HCT116 (cell line): ENCODE results near the gene SMIM20. TPM values are rescaled to one million over a fixed set of nuclear protein-coding genes. Genes with fewer than 3 reads are reported as not detected.

Experiments used
- ATAC-seq: fragments of 200-7000 bp; cut with Tn5 transposase; 2 replicates; pipeline ENCODE4 v1.9.1; 2020; ENCODE audit warnings: mild to moderate bottlenecking, moderate library complexity
- BruUV-seq: library from RNA; stranded (reverse); fragments of 400-500 nt; replicated peaks from 2 replicates; lab custom pipeline; 2021; lab: Mats Ljungman, UMichigan
- CTCF ChIA-PET: fragments of 300-600 bp; sonication (Branson Sonifier 250); formaldehyde crosslinking; loops from one replicate; lab custom pipeline; 2021; ENCODE audit warnings: antibody characterized with exemption; lab: Charles Lee
- POLR2A ChIA-PET: fragments of 300-600, 350-600 bp; sonication (Branson Sonifier 250); formaldehyde crosslinking; loops from one replicate; lab custom pipeline; 2021; ENCODE audit warnings: antibody characterized with exemption; lab: Charles Lee
- RAD21 ChIA-PET, 2 experiments: fragments of 300-600 bp; sonication (Branson Sonifier 250); formaldehyde crosslinking; loops; one replicate each; lab custom pipeline; 2023; ENCODE audit warnings: low total read pairs in 2 of 2; ENCODE audit not compliant: uncharacterized antibody in 2 of 2, unreplicated experiment in 2 of 2, low non-redundant PET in 1 of 2; lab: Charles Lee
- DNase-seq: peaks from one replicate; pipeline ENCODE4 v3.0.0-alpha.2; 2010; ENCODE audit warnings: low read depth, low spot score
- H2AFZ ChIP-seq: fragments of 200-600 bp; shearing (Covaris generic), sonication (generic); 2 replicates; pipeline ENCODE4 v1.6.1; 2017; ENCODE audit warnings: low read depth, mixed run types, mixed read lengths, antibody characterized with exemption, low read length; ENCODE audit not compliant: poor library complexity, severe bottlenecking
- H3K27ac ChIP-seq: 2 replicates; pipeline ENCODE4 v1.5.1; 2012; ENCODE audit warnings: low read depth, low read length
- H3K27me3 ChIP-seq: fragments of 200-600 bp; sonication (generic); 2 replicates; pipeline ENCODE4 v1.6.1; 2016; ENCODE audit warnings: mixed run types, low read length, mixed read lengths; ENCODE audit not compliant: insufficient read depth
- H3K36me3 ChIP-seq, 2 experiments: fragments of 200-500 bp in 1 of 2; fragments of 200-600 bp in 1 of 2; sonication (Bioruptor generic) in 1 of 2; sonication (generic) in 1 of 2; 2 replicates each; pipeline versions ENCODE4 v1.5.1 to v1.6.1; 2014 to 2016; ENCODE audit warnings: low read length in 2 of 2, inconsistent platforms in 1 of 2, mixed read lengths in 1 of 2, mixed run types in 1 of 2; ENCODE audit not compliant: insufficient read depth in 2 of 2, control insufficient read depth in 1 of 2
- H3K4me1 ChIP-seq, 2 experiments: fragments of 200-600 bp in 1 of 2; sonication (generic) in 1 of 2; 2 replicates each; pipeline versions ENCODE4 v1.5.1 to v1.6.1; 2012 to 2017; ENCODE audit warnings: low read length in 2 of 2, inconsistent platforms in 1 of 2, mild to moderate bottlenecking in 1 of 2, mixed read lengths in 1 of 2, mixed run types in 1 of 2, moderate library complexity in 1 of 2; ENCODE audit not compliant: insufficient read depth in 2 of 2, control insufficient read depth in 1 of 2
- H3K4me2 ChIP-seq: fragments of 200-600 bp; sonication (generic); 2 replicates; pipeline ENCODE4 v1.6.1; 2017; ENCODE audit warnings: mixed run types, low read length, mixed read lengths
- H3K4me3 ChIP-seq, 2 experiments: fragments of 200-600 bp in 1 of 2; sonication (generic) in 1 of 2; replicated peaks in 1 of 2; 2 replicates each; pipeline ENCODE4 v1.5.1; 2011 to 2016; ENCODE audit warnings: low read length in 2 of 2, control low read depth in 1 of 2, low read depth in 1 of 2, mild to moderate bottlenecking in 1 of 2, mixed read lengths in 1 of 2, mixed run types in 1 of 2
- H3K79me2 ChIP-seq: fragments of 200-600 bp; sonication (generic); 2 replicates; pipeline ENCODE4 v1.6.1; 2017; ENCODE audit warnings: mild to moderate bottlenecking, mixed run types, low read length, moderate library complexity, mixed read lengths; ENCODE audit not compliant: insufficient read depth
- H3K9ac ChIP-seq: fragments of 200-600 bp; sonication (generic); 2 replicates; pipeline ENCODE4 v1.6.1; 2016; ENCODE audit warnings: low read length, mixed read lengths
- H3K9me2 ChIP-seq: fragments of 200-600 bp; sonication (generic), shearing (Covaris generic); 2 replicates; pipeline ENCODE4 v1.6.1; 2017; ENCODE audit warnings: mixed run types, mild to moderate bottlenecking, moderate library complexity; ENCODE audit not compliant: insufficient read depth
- H3K9me3 ChIP-seq, 2 experiments: fragments of 200-500 bp in 1 of 2; fragments of 200-600 bp in 1 of 2; sonication (Bioruptor generic) in 1 of 2; sonication (generic) in 1 of 2; 2 replicates each; pipeline ENCODE4 v1.6.1; 2014 to 2017; ENCODE audit warnings: low read length in 2 of 2, mixed read lengths in 2 of 2, inconsistent platforms in 1 of 2, low read depth in 1 of 2, mild to moderate bottlenecking in 1 of 2, mixed run types in 1 of 2, moderate library complexity in 1 of 2; ENCODE audit not compliant: control insufficient read depth in 1 of 2, insufficient read depth in 1 of 2
- H4K20me1 ChIP-seq: fragments of 200-600 bp; sonication (generic), shearing (Covaris generic); 2 replicates; pipeline ENCODE4 v1.6.1; 2017; ENCODE audit warnings: mixed run types, mild to moderate bottlenecking, moderate library complexity; ENCODE audit not compliant: insufficient read depth
- ATF3 ChIP-seq: IDR thresholded peaks from 2 replicates; pipeline ENCODE4 v1.6.1; 2012
- CBX3 ChIP-seq: IDR thresholded peaks from 2 replicates; pipeline ENCODE4 v1.6.1; 2012; ENCODE audit warnings: low read depth
- CEBPB ChIP-seq: IDR thresholded peaks from 2 replicates; pipeline ENCODE4 v1.6.1; 2012; ENCODE audit warnings: low read depth
- REST ChIP-seq: IDR thresholded peaks from 2 replicates; pipeline ENCODE4 v1.6.1; 2012; ENCODE audit warnings: low read depth
- SIN3A ChIP-seq: IDR thresholded peaks from 2 replicates; pipeline ENCODE4 v1.6.1; 2012; ENCODE audit warnings: low read depth
- SP1 ChIP-seq: IDR thresholded peaks from 2 replicates; pipeline ENCODE4 v1.6.1; 2012; ENCODE audit warnings: low read depth
- YY1 ChIP-seq: IDR thresholded peaks from 2 replicates; pipeline ENCODE4 v1.6.1; 2011; ENCODE audit warnings: low read length, low read depth, moderate library complexity, mild to moderate bottlenecking; ENCODE audit not compliant: insufficient replicate concordance; ENCODE audit errors: extremely low read depth
- ZFX ChIP-seq: fragments of 450-650 bp; IDR thresholded peaks from 2 replicates; pipeline ENCODE4 v1.6.1; 2017
- ZNF274 ChIP-seq: fragments of 200-500 bp; sonication (Bioruptor generic); IDR thresholded peaks from 2 replicates; pipeline ENCODE4 v1.6.1; 2014; ENCODE audit warnings: mild to moderate bottlenecking, low read depth, low read length, inconsistent platforms
- intact Hi-C: fragments of 100-400 bp; cut with micrococcal nuclease; formaldehyde crosslinking; loops from 2 replicates; pipeline ENCODE4 v1.10.0; 2022
- total RNA-seq: library from RNA; stranded (reverse); gene quantifications from one replicate; pipeline ENCODE4 v1.2.1, GENCODE V29; 2021; ENCODE audit not compliant: unreplicated experiment

Gene SMIM20
- total RNA-seq, 1 experiment from 2014 or later, result 36.9 TPM

GRCh38 chr4:25915353-25915705 lies 1.3 kb downstream of the SMIM20 start:
- Histone ChIP-seq H3K4me2 (peak overlapping the region; percentile 92), H3K9me2 (no peaks in the 10 kb centered on the region), H3K4me1 (peaks cover 7 to 22% of the 10 kb centered on the region in 2 experiments; a peak in 3 of 4 replicates), H4K20me1 (no peaks in the 10 kb centered on the region), H3K27me3 (no peaks in the 10 kb centered on the region), H3K9me3 (no peaks in the 10 kb centered on the region), H2AFZ (no peak overlapping the region), H3K27ac (peak overlapping the region; percentile 83; the same call in 1 of the 2 replicates), H3K9ac (peak overlapping the region; percentile 80)
- ChIA-PET POLR2A (no interaction called here), RAD21 (no interaction called here)
- BruUV-seq, result no TSS peak
- intact Hi-C loops, result no loop called here
- TF ChIP-seq SIN3A, result no peak
- no peak for TF ChIP-seq ZNF274
- no peak for TF ChIP-seq YY1
- no peak for TF ChIP-seq ZFX
- no peak for TF ChIP-seq CEBPB
- TF ChIP-seq SP1, result no peak
- no peak for TF ChIP-seq CBX3
- TF ChIP-seq ATF3, result no peak
- TF ChIP-seq REST, result no peak
- TF ChIP-seq, all 23 proteins: peak for 0
- ATAC-seq (no peak), DNase-seq (no peak)
- Histone ChIP-seq H3K36me3 (no peaks in the 10 kb centered on the region), H3K4me3 (peak overlapping the region; percentile 61 to 93), H3K79me2 (peaks cover 41% of the 10 kb centered on the region)
- CTCF ChIA-PET, result no interaction called here
